ENCODE data around the gene TRIP4. TPM values are rescaled to one million over a fixed set of nuclear protein-coding genes. Genes with fewer than 3 reads are reported as not detected.

The TRIP4 gene
- polyA plus RNA-seq: 20.8 and 25.7 TPM in 2 replicates
- polyA minus RNA-seq: 19.7 and 26.2 TPM in 2 replicates

- H3K4me3 ChIP-seq (ENCODE audit: low read length): peak within 1 kb of the TSS; percentile 70
- H3K79me2 ChIP-seq (replicated peaks; ENCODE audit: insufficient read depth, low read length): peaks cover 19% of the 10 kb centered on the region
- H3K9ac ChIP-seq (ENCODE audit: low read length): peak within 1 kb of the TSS; percentile 71
- no peaks in the 10 kb centered on the region for H3F3A ChIP-seq (ENCODE audit: insufficient read depth, low read length, poor library complexity, severe bottlenecking)
- H3K27ac ChIP-seq (ENCODE audit: low read length): peak within 1 kb of the TSS; percentile 81
- TF ChIP-seq SMC3 (conservative IDR thresholded peaks at IDR 0.05; ENCODE audit: poor library complexity): peak; percentile 77
- TF ChIP-seq REST (IDR thresholded peaks at IDR 0.05; ENCODE audit: borderline replicate concordance): peak; percentile 90
- TF ChIP-seq EP300 (conservative IDR thresholded peaks at IDR 0.05; ENCODE audit: poor library complexity, severe bottlenecking): peak; percentile 69
- TF ChIP-seq CTCF (IDR thresholded peaks at IDR 0.05; ENCODE audit: poor library complexity, severe bottlenecking): peak; percentile 60
- TF ChIP-seq MXI1 (conservative IDR thresholded peaks at IDR 0.05; ENCODE audit: poor library complexity, severe bottlenecking): peak; percentile 89
- TF ChIP-seq EZH2 (IDR thresholded peaks at IDR 0.05; ENCODE audit: borderline replicate concordance, insufficient read depth, low read length, poor library complexity, severe bottlenecking): no peak
- TF ChIP-seq TAF1 (IDR thresholded peaks at IDR 0.05; ENCODE audit: low read depth): peak; percentile 97
- peak; percentile 72 for TF ChIP-seq RAD21 (conservative IDR thresholded peaks at IDR 0.05)
- peak; percentile 97 for TF ChIP-seq POLR2AphosphoS5 (IDR thresholded peaks at IDR 0.05)
- no peaks in the 10 kb centered on the region for H3K9me2 ChIP-seq (ENCODE audit: insufficient read depth, low read length)
- H4K20me1 ChIP-seq (ENCODE audit: insufficient read depth): no peaks in the 10 kb centered on the region
- peak within 1 kb of the TSS; percentile 53 for H2AFZ ChIP-seq (ENCODE audit: low read depth, low read length)
- no peaks in the 10 kb centered on the region for H3K36me3 ChIP-seq (ENCODE audit: insufficient read depth, low read length)
- peak within 1 kb of the TSS; percentile 52 for H3K4me2 ChIP-seq (ENCODE audit: low read length)
- H3K27me3 ChIP-seq (ENCODE audit: insufficient read depth, low read depth, low read length): no peaks in the 10 kb centered on the region
- H3K9me3 ChIP-seq (ENCODE audit: low read length): no peaks in the 10 kb centered on the region
Measured at GRCh38 chr15:64387562-64388168, at the start of gene TRIP4. Gene TRIP4 (plus strand): TSS chr15:64387836. CDS start chr15:64387864, 28 bp downstream.

GRCh38 chr15:64340355-64340754 lies 47.3 kb upstream of the TRIP4 start:
- no peaks in the 10 kb centered on the region for H3F3A ChIP-seq (ENCODE audit: insufficient read depth, low read length, poor library complexity, severe bottlenecking)
- H3K4me3 ChIP-seq (ENCODE audit: low read length): no peak overlapping the region
- H3K9me2 ChIP-seq (ENCODE audit: insufficient read depth, low read length): no peaks in the 10 kb centered on the region
- no peaks in the 10 kb centered on the region for H4K20me1 ChIP-seq (ENCODE audit: insufficient read depth)
- H3K9me3 ChIP-seq (ENCODE audit: low read length): no peaks in the 10 kb centered on the region
- H3K27ac ChIP-seq (ENCODE audit: low read length): no peak overlapping the region
- H3K36me3 ChIP-seq (ENCODE audit: insufficient read depth, low read length): no peaks in the 10 kb centered on the region
- TF ChIP-seq CTCF (IDR thresholded peaks at IDR 0.05; ENCODE audit: poor library complexity, severe bottlenecking) (no peak), EP300 (conservative IDR thresholded peaks at IDR 0.05; ENCODE audit: poor library complexity, severe bottlenecking) (no peak), MXI1 (conservative IDR thresholded peaks at IDR 0.05; ENCODE audit: poor library complexity, severe bottlenecking) (no peak), SMC3 (conservative IDR thresholded peaks at IDR 0.05; ENCODE audit: poor library complexity) (no peak), REST (IDR thresholded peaks at IDR 0.05; ENCODE audit: borderline replicate concordance) (no peak), RAD21 (conservative IDR thresholded peaks at IDR 0.05) (no peak), POLR2AphosphoS5 (IDR thresholded peaks at IDR 0.05) (no peak), EZH2 (IDR thresholded peaks at IDR 0.05; ENCODE audit: borderline replicate concordance, insufficient read depth, low read length, poor library complexity, severe bottlenecking) (no peak), TAF1 (IDR thresholded peaks at IDR 0.05; ENCODE audit: low read depth) (no peak)
- no peak overlapping the region for H3K4me2 ChIP-seq (ENCODE audit: low read length)
- no peaks in the 10 kb centered on the region for H3K27me3 ChIP-seq (ENCODE audit: insufficient read depth, low read depth, low read length)
- H2AFZ ChIP-seq (ENCODE audit: low read depth, low read length): no peak overlapping the region
- no peak overlapping the region for H3K9ac ChIP-seq (ENCODE audit: low read length)
- no peaks in the 10 kb centered on the region for H3K79me2 ChIP-seq (replicated peaks; ENCODE audit: insufficient read depth, low read length)
